HG02981 (cell line): Measurements from ENCODE around the gene MSANTD7.
"Not testable (repeated sequence)": the region's sequence is repeated elsewhere in the genome, so short reads cannot be mapped to it uniquely, and the experiment has no call there.

ENCODE experiments used
- ATAC-seq: cut with Tn5 transposase; IDR thresholded peaks from one replicate; pipeline ENCODE4 v1.9.1; 2021; ENCODE audit warnings: mild to moderate bottlenecking, moderate library complexity; ENCODE audit not compliant: unreplicated experiment

Gene MSANTD7

DNA sequence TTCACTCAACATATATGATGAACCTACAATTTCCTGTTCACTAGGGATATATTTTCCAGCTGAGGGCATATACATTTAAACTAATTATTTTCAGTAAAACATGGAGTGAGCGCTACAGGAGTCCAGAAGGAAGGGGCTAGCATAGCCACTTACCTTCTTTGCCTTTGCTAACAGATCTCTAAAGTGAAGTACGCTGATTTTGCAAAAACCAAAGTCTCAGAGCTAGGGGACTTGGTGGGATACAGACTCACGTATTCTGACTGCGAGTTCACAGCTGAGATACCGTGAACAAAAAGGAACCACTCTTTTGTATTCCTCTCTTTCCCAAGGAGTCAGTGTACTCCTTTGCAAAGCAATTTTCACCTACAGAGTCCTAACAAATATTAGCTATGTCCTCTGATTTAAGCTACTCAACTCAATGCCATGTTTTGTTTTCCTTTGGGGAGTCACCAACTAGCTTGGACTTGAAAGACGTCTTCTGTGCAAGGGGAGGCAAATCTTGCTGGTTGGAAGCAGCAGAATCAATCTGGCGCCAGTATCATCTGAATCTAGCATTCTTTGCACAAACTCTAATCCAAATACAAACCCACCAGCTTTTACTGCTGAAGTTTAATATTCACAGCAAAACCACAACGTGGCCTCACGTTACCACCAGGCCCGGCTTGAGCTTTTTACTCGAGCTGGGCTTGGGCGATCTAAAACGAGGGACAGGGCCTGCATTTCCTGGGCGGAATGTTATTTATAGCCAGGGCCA is 926 bp upstream of the MSANTD7 start:
- ATAC-seq, result no peak

DNA sequence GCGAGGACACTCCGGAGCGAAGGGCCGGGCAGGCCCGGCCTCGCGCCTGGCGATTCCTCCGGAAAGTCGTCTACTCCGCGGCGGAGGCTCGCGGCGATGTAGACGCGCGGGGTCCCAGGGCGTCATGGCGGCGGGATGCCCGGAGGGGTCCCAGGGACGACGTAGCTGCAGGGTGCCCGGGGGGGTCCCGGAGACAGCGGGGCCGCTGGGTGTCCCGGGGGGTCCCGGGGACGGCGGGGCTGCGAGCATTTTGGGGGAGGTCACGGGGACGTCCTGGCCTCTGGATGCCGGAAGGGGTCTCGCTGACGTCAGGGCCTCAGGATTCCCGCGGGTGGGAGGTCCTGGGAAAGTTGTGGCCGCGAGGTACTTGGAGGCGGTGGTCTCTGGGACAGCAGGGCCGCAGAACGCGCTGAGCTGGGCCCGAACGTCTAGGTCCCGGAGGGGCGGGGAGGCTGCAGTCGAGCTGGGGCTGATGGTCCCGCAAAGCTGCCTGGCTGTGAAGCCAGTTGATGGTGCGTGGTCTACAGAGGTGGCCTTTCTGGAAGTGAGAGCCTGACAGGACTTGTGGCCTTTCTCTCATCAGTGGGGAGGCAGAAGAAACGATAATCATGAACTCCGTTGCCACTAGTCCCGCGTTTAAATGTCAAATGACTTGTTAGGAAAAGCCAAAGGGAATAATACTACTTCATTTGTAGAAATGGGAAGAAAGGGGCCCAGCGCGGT is 637 bp downstream of the MSANTD7 start:
- no peak for ATAC-seq

DNA sequence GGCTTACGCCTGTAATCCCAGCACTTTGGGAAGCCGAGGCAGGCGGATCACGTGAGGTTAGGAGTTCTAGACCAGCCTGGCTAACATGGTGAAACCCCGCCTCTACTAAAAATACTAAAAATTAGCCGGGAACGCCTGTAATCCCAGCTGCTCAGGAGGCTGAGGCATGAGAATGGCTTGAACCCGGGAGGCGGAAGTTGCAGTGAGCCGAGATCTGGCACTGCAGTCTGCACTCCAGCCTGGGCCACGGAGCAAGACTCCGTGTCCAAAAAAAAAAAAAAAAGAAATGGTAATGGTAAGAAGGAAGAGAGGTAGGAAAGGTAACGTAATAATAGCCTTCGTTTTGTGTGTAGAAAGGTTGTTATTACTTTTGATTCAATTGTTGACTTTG is 1.2 kb downstream of the MSANTD7 start:
- no peak for ATAC-seq

DNA sequence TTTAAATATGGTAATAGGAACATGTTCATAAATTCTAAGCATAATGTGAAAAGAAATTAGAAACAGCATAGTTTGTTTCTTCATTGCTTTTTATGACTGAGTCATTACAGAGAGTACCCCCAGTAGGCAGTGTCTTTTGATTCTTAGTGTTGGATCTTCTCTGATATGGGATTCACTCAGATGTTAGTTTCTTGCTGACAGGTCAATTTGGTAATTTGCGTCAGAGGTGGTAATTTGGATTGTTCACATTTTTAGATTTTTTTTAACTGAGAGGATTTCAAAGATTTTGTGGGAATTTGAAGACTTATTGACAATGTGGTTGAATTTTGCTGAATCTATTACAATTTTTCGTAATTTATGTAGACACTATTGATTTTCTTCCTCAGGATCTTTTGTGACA is 2.1 kb downstream of the MSANTD7 start:
- no peak for ATAC-seq

DNA sequence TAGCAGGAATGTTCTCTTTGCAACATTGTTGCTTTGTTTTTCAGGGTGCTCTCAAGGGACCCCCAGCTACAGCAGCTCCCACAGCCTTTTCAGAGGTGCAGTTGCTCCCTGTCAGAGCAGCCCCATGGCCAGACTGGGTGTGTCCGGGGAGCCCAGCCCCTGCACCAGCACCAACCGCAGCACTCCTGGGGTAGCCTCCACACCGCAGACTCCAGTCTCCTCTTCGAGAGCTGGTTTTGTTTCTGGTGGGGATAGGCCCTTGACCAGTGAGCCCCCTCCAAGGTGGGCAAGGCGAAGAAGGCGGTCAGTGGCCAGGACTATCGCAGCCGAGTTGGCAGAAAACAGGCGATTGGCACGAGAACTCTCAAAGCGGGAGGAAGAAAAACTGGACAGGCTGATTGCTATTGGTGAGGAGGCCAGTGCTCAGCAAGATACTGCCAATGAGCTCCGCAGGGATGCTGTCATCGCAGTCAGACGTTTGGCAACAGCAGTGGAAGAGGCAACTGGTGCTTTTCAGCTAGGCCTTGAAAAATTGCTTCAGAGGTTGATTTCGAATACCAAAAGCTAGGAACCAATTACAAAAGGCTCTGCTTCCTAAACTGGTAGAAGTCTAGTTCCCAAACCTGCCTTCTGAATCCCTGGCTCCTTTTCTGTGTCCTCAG is 5.4 kb downstream of the MSANTD7 start:
- no peak for ATAC-seq

DNA sequence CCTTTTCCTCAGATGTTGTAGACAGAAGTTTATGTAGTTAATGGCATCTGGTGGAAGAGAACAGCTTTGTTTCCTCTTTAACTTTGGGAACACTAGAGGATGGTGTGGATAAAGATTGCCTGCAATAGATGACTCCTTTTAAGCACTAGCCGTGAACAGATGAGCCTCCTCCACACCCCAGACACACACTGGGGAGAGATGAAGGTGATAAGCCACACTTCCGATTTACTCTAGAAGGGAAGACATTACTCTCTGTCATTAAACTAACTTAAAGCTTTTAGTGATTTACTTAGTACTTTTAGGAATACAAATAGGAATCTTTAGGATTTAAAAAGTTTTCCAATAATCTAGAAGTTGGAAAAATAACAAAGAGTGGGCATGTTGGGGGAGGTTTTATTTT is 6.8 kb downstream of the MSANTD7 start:
- no peak for ATAC-seq

DNA sequence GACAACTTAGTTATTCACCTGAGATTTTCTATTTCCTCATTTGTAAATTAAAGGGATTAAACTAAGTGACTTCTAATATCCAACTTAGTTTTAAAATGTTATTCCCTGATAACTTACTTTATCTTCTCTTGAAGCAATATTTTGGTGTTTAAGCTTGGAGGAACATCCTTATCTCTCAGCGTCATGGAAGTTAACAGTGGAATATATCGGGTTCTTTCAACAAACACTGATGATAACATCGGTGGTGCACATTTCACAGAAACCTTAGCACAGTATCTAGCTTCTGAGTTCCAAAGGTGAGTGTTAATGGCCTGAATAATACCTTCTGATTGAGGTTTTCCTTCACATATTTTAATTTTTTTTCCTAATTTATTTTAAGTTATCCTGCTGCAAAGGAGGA is 14.1 kb downstream of the MSANTD7 start:
- ATAC-seq, result no peak

DNA sequence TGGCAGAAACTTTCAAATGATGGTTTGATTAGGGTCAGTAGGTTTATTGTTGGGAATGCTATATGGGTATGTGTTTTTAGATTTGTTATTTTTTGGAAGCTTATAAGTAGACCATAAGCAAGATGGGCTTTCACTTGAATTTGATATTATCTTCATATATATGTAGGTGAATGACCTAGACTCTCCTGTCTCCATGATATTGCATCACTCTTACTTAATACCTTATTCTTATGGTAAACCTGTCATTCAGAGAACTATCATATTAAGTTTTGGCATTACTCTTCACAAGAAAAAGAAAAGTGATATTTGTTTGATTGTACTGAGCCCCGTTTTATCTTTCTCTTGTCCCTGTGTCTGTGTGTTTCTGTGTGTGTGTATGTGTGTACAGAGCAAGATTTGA is 17.3 kb downstream of the MSANTD7 start:
- no peak for ATAC-seq

DNA sequence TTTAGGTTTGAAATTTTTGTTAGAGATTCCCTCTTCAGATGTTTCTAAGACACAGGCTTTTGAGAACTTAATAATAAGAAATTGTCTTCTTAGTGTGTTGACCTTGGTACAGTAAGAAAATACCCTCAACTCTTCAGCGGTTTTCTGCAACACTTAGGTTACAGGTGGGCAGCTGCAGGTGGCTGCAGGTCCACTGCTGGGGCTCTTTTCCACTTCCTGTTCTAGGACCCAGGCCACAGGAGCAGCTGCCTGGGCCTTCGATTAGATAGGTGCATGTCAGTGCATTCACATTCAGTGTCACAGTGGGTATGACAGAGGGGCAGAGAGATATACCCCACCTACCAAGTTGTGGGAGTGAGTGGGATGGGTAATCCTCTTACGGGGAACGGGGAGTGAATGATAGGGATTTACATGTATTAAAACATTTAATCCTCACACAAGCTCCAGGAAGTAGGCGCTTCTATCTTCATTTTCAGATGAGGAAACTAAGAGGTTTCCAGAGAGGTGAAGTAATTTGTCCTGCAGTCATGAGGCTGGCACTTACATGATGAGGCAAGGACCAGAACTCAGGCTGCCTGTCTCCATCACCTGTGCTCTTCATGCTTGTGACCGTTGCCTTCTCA is 20.3 kb downstream of the MSANTD7 start:
- ATAC-seq, result no peak

DNA sequence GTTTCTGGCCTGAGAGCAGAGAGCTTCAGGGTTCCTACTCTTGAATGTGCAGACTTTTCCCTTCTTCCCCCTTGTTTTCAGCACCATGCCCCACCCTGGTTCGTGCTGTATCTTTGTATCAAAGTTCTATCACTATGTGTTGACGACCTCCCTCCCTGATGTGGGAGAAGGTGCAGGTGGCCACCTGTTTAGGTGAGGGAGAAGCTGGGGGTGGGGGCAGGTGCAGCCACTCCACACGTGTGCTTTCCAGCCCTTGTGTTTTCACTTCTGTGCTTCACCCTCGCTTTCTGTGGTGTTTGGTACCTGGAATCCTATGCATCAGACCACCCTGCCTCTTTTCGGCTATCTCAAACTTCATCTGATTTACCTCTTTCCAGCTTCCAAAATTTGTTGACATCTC is 20.9 kb downstream of the MSANTD7 start:
- no peak for ATAC-seq

DNA sequence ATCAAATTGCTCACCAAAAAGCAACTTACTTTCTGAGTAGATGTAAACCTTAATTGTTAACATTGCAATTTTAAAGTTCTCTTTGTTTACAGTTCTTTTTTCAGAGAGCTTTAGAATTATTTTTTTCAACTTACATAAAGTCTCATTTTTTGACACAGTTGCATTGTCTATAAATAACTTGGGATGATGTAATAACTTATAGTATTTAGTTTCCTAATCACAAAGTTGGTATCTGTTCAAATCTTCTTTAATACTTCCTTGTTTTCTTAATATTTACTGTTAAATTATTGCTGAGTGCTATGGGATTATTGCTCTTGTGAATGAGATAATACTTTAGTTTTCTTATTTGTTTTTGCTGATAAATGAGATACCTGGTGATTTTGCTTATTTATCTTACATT is 21.7 kb downstream of the MSANTD7 start:
- ATAC-seq, result no peak

DNA sequence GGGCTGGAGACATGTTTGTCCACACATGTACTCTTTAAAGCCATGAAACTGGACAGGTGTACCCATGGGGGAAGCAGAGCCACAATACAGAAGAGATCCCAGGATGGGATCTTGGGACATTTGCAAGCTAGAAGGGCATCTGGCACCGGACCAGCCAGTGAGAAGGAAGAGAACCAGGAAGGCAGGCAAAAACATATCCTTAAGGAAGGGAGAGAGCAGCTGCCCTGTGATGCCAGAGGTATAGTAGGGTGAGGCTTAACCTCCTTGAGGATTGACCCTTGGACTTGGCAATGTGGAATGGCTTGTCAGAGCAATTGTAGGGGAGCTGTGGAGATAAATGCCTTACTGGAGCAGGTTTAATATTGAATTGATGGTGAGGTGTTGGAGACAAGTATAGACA is 22.7 kb downstream of the MSANTD7 start:
- no peak for ATAC-seq

DNA sequence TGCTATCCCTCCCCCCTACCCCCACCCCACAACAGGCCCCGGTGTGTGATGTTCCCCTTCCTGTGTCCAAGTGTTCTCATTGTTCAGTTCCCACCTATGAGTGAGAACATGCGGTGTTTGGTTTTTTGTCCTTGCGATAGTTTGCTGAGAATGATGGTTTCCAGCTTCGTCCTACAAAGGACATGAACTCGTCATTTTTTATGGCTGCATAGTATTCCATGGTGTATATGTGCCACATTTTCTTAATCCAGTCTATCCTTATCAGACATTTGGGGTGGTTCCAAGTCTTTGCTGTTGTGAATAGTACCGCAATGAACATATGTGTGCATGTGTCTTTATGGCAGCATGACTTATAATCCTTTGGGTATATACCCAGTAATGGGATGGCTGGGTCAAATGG is 26.4 kb downstream of the MSANTD7 start:
- not testable (repeated sequence) for ATAC-seq

DNA sequence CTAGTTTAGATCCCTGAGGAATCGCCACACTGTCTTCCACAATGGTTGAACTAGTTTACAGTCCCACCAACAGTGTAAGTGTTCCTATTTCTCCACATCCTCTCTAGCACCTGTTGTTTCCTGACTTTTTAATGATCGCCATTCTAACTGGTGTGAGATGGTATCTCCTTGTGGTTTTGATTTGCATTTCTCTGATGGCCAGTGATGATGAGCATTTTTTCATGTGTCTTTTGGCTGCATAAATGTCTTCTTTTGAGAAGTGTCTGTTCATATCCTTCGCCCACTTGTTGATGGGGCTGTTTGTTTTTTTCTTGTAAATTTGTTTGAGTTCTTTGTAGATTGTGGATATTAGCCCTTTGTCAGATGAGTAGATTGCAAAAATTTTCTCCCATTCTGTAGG is 26.8 kb downstream of the MSANTD7 start:
- not testable (repeated sequence) for ATAC-seq

DNA sequence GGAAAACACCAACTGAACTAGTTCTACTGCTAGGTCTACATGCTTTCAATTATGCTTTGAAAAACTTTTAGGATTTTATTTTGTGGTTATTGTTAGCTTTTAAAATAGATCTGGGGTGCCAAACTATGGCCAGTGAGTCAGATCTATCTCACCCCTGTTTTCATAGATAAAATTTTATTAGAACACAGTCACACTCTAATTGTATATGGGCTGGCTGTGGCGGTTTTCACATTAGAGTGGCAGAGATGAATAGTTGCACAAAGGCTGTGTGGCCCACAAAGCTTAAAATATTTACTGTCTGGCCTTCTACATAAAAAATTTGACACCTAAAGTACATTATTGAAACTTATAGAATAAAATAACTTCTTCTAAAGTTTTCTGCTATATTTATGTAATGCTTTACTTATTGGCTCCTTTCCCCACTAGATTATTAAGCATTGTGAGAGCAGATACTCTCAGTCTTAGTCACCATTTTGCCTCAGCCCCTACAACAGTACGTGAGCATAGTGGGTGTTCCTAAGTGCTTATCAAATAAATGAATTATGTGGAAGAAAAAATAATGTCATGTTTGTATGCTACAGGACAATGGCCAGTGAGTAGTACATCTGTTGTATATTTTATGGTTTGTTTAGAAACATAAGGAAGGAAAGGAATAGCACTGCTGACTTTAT is 35.1 kb downstream of the MSANTD7 start:
- no peak for ATAC-seq

DNA sequence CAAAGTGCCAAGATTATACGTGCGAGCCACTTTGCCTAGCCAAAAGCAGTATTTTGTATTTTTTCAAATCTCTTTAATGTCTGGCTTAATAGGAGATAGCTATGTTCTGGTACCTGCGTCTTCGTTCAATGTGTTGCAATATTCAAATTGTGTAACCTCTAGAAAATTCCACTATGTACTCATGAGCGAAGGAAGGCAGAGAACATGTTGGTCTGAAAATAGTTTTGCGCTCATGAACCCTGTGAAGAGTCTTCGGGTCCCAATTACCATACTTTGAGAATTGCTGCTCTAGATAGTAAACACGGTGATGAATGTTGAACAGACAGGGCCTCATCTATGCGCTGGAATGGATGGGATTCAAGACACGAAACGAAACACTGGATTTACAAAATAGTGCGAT is 37.8 kb downstream of the MSANTD7 start:
- ATAC-seq, result no peak

DNA sequence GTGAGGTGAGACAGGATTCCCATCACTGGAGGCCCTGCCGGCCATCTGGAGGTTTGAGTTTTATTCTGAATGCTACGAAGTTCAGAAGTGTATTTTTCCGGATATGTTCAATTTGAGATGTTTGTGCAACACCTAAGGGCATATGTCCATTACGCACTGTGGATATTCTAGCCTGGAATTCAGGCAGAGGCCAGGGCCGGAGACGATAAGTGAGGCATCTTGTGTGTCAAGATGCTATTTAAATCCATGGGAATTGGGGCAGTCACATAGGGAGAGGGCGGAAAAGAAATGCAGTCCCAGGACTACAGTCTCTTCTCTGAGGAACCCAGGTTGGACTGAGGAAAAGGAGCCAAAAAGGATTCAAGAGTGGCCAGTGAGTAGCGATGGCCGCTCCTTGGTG is 38.7 kb downstream of the MSANTD7 start:
- ATAC-seq, result no peak

DNA sequence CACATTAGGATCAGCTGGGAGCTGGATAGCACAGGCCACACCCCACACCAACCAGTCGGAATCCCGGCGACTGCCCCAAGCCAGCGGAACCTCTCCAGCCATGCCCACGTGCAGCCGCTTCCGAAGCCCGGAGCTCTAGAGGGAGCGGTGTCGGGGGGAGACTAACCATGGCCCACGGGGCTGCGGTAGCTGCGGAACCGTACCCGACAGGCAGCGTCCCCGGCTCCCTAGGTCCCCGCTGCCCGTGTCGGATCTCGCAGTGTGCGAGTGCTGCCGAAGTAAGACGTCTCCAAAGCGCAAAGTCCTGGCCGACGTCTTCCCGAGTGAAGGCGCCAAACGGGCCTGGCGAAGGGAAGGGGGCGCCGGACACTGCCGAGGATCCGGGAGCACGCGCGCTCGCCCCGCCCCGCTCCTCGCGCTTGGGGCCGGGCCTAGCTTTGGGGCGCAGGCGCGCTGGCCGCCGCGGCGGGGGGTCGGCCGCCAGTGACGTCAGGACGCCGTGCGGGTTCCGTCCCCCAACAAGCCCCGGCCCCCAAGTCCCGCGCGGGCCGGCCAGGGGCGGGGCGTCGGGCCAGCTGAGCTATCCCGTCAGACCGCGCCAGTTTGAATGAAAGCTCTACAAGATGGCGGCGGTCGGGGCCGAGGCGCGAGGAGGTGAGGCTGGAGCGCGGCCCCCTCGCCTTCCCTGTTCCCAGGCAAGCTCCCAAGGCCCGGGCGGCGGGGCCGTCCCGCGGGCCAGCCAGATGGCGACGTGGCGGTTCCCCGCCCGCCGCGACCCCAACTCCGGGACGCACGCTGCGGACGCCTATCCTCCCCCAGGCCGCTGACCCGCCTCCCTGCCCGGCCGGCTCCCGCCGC is 40.4 kb downstream of the MSANTD7 start, which contains the start of gene SUV39H2:
Gene SUV39H2, plus strand, starts transcription at position 601 of the 858 bp plus-strand sequence. Its CDS starts 23 bp downstream, at position 624.
- ATAC-seq, result peak; percentile 91

DNA sequence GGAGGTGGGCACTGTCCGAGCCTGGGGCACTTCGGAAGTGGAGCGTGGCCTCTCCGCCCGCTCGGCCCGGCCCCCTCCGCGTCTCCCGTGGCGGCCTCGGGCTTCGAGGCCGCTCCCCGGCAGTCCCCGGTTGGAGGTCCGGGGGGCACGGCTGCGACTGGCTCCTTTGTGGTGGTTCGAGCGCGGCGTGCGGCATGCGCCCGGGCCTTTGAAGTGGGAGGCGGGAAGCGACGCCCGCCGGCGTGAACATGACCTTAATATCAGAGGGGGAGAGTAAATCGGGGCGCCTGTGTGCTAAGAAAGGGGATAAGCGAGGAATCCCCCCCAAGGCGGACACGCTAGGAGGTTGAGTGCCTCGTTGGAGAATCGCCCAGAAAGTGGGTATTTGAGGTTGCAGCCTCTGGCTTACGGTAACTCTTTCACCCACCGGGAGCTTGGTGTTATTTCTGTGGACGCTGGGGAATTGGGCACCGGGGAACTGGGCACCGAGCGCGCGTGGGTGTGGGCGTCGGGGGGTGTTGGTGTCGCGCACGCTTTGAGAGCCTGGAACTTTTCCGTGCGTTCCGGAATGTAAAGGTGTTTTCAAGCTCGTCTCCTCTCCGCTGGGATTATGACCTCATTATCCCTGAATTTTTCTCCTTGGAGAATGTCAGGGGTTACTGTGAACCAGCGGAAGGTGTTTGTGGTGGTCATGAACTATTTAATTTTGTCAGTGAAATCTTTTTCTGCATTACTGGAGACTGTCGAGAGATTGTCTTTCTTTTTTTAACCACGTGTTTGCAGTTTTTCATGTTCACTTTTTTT is 41.2 kb downstream of the MSANTD7 start:
- peak; percentile 11 for ATAC-seq
